DND-41 (cell line): ENCODE measurements around the gene MSH3.

ENCODE experiments used
- ATAC-seq: fragments of 200-7000 bp; cut with Tn5 transposase; 3 replicates; pipeline ENCODE4 v1.9.1; 2021; ENCODE audit warnings: low read depth; ENCODE audit not compliant: insufficient read depth
- DNase-seq: peaks from one replicate; pipeline ENCODE4 v3.0.0-alpha.2; 2020
- H2AFZ ChIP-seq: 2 replicates; pipeline ENCODE4 v1.6.0; 2012; ENCODE audit warnings: low read depth, low read length
- H3K27ac ChIP-seq: 2 replicates; pipeline ENCODE4 v1.5.1; 2012; ENCODE audit warnings: low read length, inconsistent platforms
- H3K27me3 ChIP-seq: fragments of 200-600 bp; sonication (generic); 2 replicates; pipeline ENCODE4 v1.6.0; 2012; ENCODE audit warnings: low read length, mild to moderate bottlenecking, inconsistent platforms; ENCODE audit not compliant: insufficient read depth, poor library complexity
- H3K36me3 ChIP-seq: 2 replicates; pipeline ENCODE4 v1.5.1; 2012; ENCODE audit warnings: low read length, inconsistent platforms; ENCODE audit not compliant: insufficient read depth
- H3K4me1 ChIP-seq: 2 replicates; pipeline ENCODE4 v1.5.1; 2012; ENCODE audit warnings: mild to moderate bottlenecking, low read length; ENCODE audit not compliant: insufficient read depth
- H3K4me2 ChIP-seq: 2 replicates; pipeline ENCODE4 v1.6.0; 2012; ENCODE audit warnings: mild to moderate bottlenecking, moderate library complexity, low read length, inconsistent platforms; ENCODE audit not compliant: insufficient read depth
- H3K4me3 ChIP-seq, 2 experiments: fragments of 200-600 bp in 1 of 2; shearing (Covaris generic) in 1 of 2; 2 replicates each; pipeline ENCODE4 v1.5.1; 2012 to 2016; ENCODE audit warnings: inconsistent platforms in 2 of 2, low read length in 2 of 2, mild to moderate bottlenecking in 2 of 2, low read depth in 1 of 2, moderate library complexity in 1 of 2
- H3K79me2 ChIP-seq: 2 replicates; pipeline ENCODE4 v1.6.0; 2012; ENCODE audit warnings: low read length, inconsistent platforms; ENCODE audit not compliant: insufficient read depth
- H3K9ac ChIP-seq: 2 replicates; pipeline ENCODE4 v1.6.0; 2012; ENCODE audit warnings: low read depth, mild to moderate bottlenecking, inconsistent platforms, low read length, moderate library complexity
- H3K9me3 ChIP-seq: 2 replicates; pipeline ENCODE4 v1.5.1; 2012; ENCODE audit warnings: low read length, moderate library complexity, mild to moderate bottlenecking, inconsistent platforms; ENCODE audit not compliant: insufficient read depth, severe bottlenecking
- H4K20me1 ChIP-seq: 2 replicates; pipeline ENCODE4 v1.6.0; 2012; ENCODE audit warnings: low read length; ENCODE audit not compliant: insufficient read depth
- CTCF ChIP-seq: IDR thresholded peaks from 2 replicates; pipeline ENCODE4 v1.5.1; 2012; ENCODE audit warnings: borderline replicate concordance, low read length, moderate library complexity, mild to moderate bottlenecking; ENCODE audit not compliant: poor library complexity, severe bottlenecking; ENCODE audit errors: extremely low read depth
- EZH2 ChIP-seq: IDR thresholded peaks from 3 replicates; pipeline ENCODE4 v1.6.1; 2012; ENCODE audit warnings: borderline replicate concordance, low read depth, mild to moderate bottlenecking, moderate library complexity, low read length, inconsistent platforms; ENCODE audit not compliant: severe bottlenecking

MSH3 gene

DNA sequence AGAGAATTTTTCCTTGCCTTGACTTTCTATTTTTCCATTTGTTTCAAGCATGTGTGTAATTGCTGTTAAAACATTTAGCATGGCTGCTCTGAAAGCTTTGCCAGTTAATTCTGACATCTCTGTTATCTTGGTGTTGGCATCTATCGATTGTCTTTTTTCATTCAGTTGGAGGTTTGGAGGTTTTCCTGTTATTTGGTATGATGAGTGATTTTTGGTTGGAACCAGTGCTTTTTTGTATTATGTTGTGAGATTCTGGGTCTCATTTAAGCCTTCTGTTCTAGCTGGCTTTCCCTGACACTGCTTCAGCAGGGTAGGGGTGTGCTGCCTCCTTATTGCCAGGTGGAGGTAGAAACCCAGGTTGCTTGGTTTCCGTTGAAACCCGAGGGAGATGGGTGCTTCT is 41.2 kb downstream of the MSH3 start:
- no peak overlapping the region for H3K9ac ChIP-seq
- H2AFZ ChIP-seq, result no peak overlapping the region
- H3K4me3 ChIP-seq, result no peak overlapping the region
- H3K79me2 ChIP-seq, result peaks cover 2% of the 10 kb centered on the region
- peaks cover 22% of the 10 kb centered on the region; the same call in 1 of the 2 replicates for H3K36me3 ChIP-seq
- no peaks in the 10 kb centered on the region for H3K4me1 ChIP-seq
- TF ChIP-seq EZH2, result no peak
- no peak for TF ChIP-seq CTCF
- no peak for ATAC-seq
- no peaks in the 10 kb centered on the region for H4K20me1 ChIP-seq
- no peak for DNase-seq
- no peaks in the 10 kb centered on the region for H3K27me3 ChIP-seq
- no peak overlapping the region for H3K4me2 ChIP-seq
- no peaks in the 10 kb centered on the region for H3K9me3 ChIP-seq
- peak overlapping the region; percentile 22; the same call in 1 of the 2 replicates for H3K27ac ChIP-seq

GRCh38 chr5:80696450-80696849 is 42.0 kb downstream of the MSH3 start:
- peaks cover 2% of the 10 kb centered on the region for H3K79me2 ChIP-seq
- H3K9me3 ChIP-seq, result no peaks in the 10 kb centered on the region
- no peak overlapping the region for H3K4me2 ChIP-seq
- no peak overlapping the region for H3K27ac ChIP-seq
- no peak overlapping the region for H3K9ac ChIP-seq
- TF ChIP-seq CTCF (no peak), EZH2 (no peak)
- no peak overlapping the region for H2AFZ ChIP-seq
- H3K4me3 ChIP-seq, result no peak overlapping the region
- H3K36me3 ChIP-seq, result peaks cover 22% of the 10 kb centered on the region; the same call in 1 of the 2 replicates
- no peaks in the 10 kb centered on the region for H3K27me3 ChIP-seq
- no peaks in the 10 kb centered on the region for H4K20me1 ChIP-seq
- DNase-seq (no peak), ATAC-seq (no peak)
- no peaks in the 10 kb centered on the region for H3K4me1 ChIP-seq

GRCh38 chr5:80697100-80697499 is 42.6 kb downstream of the MSH3 start:
- no peak for TF ChIP-seq EZH2
- no peak for TF ChIP-seq CTCF
- no peak overlapping the region for H3K4me3 ChIP-seq
- H3K4me2 ChIP-seq, result no peak overlapping the region
- no peaks in the 10 kb centered on the region for H3K4me1 ChIP-seq
- peaks cover 24% of the 10 kb centered on the region for H3K36me3 ChIP-seq
- no peak for ATAC-seq
- no peaks in the 10 kb centered on the region for H4K20me1 ChIP-seq
- H3K9me3 ChIP-seq, result no peaks in the 10 kb centered on the region
- H3K9ac ChIP-seq, result no peak overlapping the region
- no peak overlapping the region for H2AFZ ChIP-seq
- peaks cover 2% of the 10 kb centered on the region for H3K79me2 ChIP-seq
- no peak for DNase-seq
- no peak overlapping the region for H3K27ac ChIP-seq
- no peaks in the 10 kb centered on the region for H3K27me3 ChIP-seq

GRCh38 chr5:80698369-80698768 is 43.9 kb downstream of the MSH3 start:
- H4K20me1 ChIP-seq, result no peaks in the 10 kb centered on the region
- DNase-seq (no peak), ATAC-seq (no peak)
- H3K4me3 ChIP-seq, result no peak overlapping the region
- H2AFZ ChIP-seq, result no peak overlapping the region
- H3K9ac ChIP-seq, result no peak overlapping the region
- H3K36me3 ChIP-seq, result peaks cover 27% of the 10 kb centered on the region
- peaks cover 5% of the 10 kb centered on the region for H3K4me1 ChIP-seq
- no peak overlapping the region for H3K27ac ChIP-seq
- no peaks in the 10 kb centered on the region for H3K27me3 ChIP-seq
- TF ChIP-seq EZH2, result no peak
- no peak for TF ChIP-seq CTCF
- H3K4me2 ChIP-seq, result no peak overlapping the region
- H3K79me2 ChIP-seq, result peaks cover 2% of the 10 kb centered on the region
- no peaks in the 10 kb centered on the region for H3K9me3 ChIP-seq
